Stimulated activated CD8-positive, alpha-beta memory T cell treated with anti-CD3 and anti-CD28 coated beads, Interleukin-12 subunit alpha, Interleukin-12 subunit beta, amount 100 ng/mL, for 24 hours (primary cell): ENCODE results near the gene LRRK1.

Experiments
- DNase-seq: peaks from one replicate; pipeline ENCODE4 v3.0.0-alpha.2; 2020; ENCODE audit errors: extremely low read depth

LRRK1 gene

DNA sequence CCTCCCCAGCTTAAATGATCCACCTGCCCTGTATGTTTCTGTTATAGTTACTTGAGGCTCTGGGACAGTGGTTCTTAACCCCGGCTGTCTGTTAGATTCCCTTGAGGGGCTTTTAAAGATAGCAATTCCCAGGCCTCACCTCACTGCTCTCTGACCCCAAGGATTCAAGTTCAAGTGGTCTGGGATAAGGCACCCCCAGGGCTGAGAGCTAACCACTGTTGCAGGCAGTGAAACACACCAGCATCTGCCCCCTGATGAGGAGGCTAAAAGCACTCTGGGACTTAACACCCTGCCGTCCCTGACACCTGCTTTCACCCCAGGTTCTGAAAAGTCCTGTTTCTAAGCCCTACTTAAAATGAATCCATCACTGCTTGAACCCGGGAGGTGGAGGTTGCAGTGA lies 103.7 kb downstream of the LRRK1 start:
- no peak for DNase-seq

DNA sequence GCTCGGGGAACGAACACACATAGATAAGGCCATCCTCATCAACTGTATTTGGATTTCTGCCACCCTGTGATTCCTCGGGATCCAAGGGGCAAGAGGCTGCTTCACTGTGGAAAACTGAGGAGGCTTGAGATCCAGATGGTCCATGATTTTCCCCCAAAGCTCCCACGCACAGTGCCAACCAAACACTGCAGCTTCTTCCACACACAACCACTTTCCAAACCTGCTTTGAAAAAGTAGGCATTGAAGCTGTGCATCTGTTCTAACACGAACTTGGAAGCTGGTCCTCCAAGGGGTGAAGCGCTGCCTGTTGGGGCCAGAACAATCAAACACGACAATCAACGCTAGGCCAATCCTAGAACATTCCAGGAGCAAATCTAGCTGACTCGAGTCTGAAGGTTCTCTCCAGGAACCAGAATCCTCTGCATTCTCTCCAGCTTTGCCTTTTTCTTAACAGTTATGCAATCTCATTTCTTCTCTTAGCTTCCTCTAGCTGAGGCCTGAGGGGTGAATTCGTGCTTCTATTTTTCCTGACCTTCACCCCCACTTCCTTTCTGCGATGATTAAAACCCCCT lies 104.4 kb downstream of the LRRK1 start:
- no peak for DNase-seq

- DNase-seq = no peak
These were observed 105.0 kb downstream of the LRRK1 start for GRCh38 chr15:101024073-101024695.

DNA sequence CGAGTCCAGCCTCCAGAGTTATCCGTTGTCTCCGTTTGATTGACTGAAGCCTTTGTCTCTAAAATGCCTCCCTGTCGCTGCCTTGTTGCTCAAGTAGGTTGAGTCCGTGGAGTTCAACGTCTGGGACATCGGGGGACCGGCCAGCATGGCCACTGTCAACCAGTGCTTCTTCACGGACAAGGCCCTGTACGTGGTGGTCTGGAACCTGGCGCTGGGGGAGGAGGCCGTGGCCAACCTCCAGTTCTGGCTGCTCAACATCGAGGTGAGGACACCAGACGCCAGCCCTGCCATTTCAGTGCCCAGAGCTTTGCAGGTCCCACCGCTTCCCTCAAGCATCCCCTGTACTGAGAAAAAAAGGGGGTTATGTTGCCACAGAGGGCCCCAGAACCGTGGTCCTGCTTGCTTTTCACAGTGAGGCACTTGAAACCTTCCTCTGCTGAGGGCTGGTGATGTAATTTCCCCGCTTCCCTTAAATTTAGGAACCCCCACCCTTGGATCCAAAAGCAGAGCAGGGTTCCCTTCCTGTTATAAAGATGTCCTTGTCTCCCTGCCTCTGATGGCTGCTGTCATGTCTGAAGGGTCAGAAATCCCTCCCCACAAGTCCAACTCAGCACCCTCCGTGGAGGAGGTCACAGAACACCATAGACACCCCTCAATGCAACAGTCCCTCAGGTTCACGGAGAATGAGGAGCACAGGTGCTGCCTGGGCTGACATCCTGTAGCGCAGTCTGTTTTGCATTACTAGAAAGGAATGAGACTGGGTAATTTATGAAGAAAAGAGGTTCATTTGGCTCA lies 105.7 kb downstream of the LRRK1 start:
- DNase-seq = no peak

GRCh38 chr15:101025501-101025885 lies 106.3 kb downstream of the LRRK1 start:
- no peak for DNase-seq

- no peak for DNase-seq
These were observed 106.9 kb downstream of the LRRK1 start for GRCh38 chr15:101025896-101026631.

DNA sequence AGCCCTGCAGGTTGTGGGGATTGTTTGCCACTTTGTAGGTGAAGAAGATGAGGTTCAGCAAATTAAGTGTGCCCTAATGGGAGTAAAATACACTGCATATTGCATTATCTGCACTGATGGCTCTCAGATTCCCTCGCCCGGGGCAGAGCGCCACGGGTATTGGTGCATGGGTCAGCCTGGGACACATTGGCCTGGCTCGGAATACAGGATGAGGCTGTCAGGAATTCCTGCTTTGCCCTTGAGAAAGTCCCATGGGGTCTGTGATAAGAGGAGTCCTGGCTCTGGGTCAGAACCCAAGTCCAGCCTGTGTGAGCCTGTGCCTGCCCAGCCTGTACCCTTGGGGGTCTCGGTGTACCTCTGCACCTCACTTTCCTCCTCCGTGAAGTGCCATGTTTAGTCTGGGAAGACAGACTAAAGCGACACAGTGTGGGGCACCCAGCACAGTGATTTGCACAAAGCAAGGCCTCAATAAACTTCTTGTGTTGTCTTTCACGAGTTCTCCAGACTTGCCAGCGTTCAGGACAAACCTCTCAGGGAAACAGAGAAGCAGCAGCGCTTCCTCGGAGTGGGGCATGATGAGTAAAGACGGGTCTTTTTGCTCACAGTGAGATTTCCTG lies 107.6 kb downstream of the LRRK1 start:
- DNase-seq = no peak

DNA sequence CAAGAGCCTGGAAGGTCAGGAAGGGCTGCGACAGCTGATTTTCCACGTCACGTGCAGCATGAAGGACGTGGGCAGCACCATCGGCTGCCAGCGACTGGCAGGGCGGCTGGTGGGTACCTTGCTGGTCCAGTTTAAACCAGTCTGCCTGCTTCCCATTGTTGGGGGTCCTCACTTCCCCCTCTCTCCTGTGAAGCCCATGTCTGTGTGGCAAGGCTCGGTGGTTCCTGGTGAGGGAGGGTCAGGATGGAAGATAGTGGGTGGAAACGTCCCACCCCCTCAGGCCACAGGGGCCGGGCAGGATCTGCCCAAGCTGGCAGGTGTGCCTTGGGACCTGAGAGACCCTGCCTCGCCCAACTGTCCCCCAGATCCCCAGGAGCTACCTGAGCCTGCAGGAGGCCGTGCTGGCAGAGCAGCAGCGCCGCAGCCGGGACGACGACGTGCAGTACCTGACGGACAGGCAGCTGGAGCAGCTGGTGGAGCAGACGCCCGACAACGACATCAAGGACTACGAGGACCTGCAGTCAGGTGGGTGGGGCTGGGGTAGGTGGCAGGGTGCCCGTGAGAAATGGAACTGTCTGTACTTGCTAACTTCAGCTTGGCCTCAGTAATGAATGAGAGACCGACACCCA lies 108.2 kb downstream of the LRRK1 start:
- DNase-seq = no peak

- DNase-seq = no peak
These were observed 108.8 kb downstream of the LRRK1 start for GRCh38 chr15:101027920-101028319.

GRCh38 chr15:101028321-101028720 lies 109.2 kb downstream of the LRRK1 start:
- no peak for DNase-seq

- DNase-seq = no peak
These were observed 109.7 kb downstream of the LRRK1 start for GRCh38 chr15:101028772-101029438.

DNA sequence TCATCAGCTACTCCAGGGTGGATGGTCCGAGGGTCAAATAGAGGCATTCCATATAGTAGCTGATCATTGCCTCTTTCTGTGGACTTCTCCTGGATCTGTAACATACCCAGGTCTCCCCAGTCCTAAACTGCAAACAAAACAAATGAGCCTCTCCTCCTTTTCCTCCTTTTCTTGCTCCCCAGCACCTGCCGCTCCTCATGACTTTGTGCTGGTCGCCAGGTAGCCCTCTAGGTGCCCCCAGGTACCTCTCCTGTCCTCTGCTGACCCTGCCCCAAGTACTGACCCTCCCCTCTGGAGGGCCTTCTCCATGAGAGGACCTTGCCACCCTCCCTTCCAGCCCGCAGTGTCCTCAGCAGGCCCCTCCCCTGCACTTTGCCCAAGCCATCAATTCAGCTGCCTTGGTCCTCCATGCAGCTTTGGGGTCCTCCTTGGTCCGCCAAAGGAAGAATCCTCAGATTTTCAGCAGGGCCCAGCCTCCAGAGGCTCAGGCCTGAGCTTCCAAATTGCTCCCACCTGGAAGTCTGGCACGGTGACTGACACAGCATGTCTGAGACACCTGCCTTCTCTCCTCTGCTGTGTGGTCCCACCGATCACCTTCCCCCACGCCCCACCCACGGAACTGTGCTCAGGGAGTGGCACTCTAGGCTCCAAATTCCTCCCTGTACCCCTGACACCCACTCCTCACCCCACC lies 111.0 kb downstream of the LRRK1 start:
- no peak for DNase-seq

DNA sequence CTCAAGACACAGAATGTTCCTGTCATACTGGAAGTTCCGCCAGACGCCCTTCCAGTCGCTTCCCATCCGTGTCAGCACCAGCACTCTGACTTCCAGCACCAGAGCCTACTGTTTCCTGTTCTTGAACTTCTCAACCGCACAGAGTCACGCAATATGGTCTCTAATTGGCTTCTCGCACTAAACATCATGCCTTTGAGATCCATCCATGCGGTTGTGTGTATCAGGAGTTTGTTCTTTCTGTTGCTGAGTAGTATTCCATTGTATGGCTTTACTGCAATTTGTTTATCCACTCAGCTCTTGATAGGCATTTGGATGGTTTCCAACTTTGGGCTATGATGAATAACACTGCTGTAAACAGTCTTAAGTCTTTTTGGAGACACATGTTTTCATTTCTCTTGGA lies 112.1 kb downstream of the LRRK1 start:
- DNase-seq = no peak

DNA sequence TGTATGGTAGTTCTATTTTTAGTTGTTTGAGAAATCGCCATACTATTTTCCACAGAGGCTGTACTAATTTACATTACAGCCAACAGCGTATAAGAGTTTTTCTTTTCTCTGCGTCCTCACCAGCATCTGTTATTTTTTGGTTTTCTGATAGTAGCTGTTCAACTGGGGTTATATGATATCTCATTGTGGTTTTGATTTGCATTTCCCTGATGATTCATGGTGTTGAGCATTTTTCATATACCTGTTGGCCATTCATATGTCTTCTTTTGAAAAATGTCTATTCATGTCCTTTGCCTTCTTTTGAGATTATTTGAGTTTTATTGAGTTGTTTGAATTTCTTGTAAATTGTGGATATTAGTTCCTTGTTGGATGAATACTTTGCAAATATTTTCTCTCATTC lies 114.6 kb downstream of the LRRK1 start:
- no peak for DNase-seq

- no peak for DNase-seq
These were observed 116.5 kb downstream of the LRRK1 start for GRCh38 chr15:101035611-101036010.

- DNase-seq = no peak
These were observed 117.0 kb downstream of the LRRK1 start for GRCh38 chr15:101036189-101036588.

GRCh38 chr15:101037090-101037830 lies 118.1 kb downstream of the LRRK1 start:
- no peak for DNase-seq

GRCh38 chr15:101038327-101039003 lies 119.3 kb downstream of the LRRK1 start:
- DNase-seq = no peak

- DNase-seq = no peak
These were observed 120.3 kb downstream of the LRRK1 start for GRCh38 chr15:101039461-101039860.
